LNCaP clone FGC (cell line): ENCODE results near the gene PI4KA.

Experiments used
- DNase-seq: peaks from one replicate; pipeline ENCODE4 v3.0.0-alpha.2; 2011; ENCODE audit warnings: low read depth
- H3K4me3 ChIP-seq: 2 replicates; pipeline ENCODE4 v1.5.1; 2011; ENCODE audit warnings: mild to moderate bottlenecking, low read depth, low read length, control low read depth
- TF ChIP-seq, protein P1 (sequence below): IDR thresholded peaks from 2 replicates; pipeline ENCODE4 v1.5.1; 2012; ENCODE audit warnings: mild to moderate bottlenecking; ENCODE audit not compliant: control insufficient read depth, insufficient read depth; ENCODE audit errors: extremely low read depth

The PI4KA gene

GRCh38 chr22:20766530-20766929 is 92.1 kb downstream of the PI4KA start:
- TF ChIP-seq, protein P1, sequence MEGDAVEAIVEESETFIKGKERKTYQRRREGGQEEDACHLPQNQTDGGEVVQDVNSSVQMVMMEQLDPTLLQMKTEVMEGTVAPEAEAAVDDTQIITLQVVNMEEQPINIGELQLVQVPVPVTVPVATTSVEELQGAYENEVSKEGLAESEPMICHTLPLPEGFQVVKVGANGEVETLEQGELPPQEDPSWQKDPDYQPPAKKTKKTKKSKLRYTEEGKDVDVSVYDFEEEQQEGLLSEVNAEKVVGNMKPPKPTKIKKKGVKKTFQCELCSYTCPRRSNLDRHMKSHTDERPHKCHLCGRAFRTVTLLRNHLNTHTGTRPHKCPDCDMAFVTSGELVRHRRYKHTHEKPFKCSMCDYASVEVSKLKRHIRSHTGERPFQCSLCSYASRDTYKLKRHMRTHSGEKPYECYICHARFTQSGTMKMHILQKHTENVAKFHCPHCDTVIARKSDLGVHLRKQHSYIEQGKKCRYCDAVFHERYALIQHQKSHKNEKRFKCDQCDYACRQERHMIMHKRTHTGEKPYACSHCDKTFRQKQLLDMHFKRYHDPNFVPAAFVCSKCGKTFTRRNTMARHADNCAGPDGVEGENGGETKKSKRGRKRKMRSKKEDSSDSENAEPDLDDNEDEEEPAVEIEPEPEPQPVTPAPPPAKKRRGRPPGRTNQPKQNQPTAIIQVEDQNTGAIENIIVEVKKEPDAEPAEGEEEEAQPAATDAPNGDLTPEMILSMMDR, result no peak
- no peak for DNase-seq
- no peak overlapping the region for H3K4me3 ChIP-seq

- no peak overlapping the region for H3K4me3 ChIP-seq
- no peak for DNase-seq
- TF ChIP-seq, protein P1, result no peak
Measured at GRCh38 chr22:20765938-20766337, 92.7 kb downstream of the PI4KA start.

DNA sequence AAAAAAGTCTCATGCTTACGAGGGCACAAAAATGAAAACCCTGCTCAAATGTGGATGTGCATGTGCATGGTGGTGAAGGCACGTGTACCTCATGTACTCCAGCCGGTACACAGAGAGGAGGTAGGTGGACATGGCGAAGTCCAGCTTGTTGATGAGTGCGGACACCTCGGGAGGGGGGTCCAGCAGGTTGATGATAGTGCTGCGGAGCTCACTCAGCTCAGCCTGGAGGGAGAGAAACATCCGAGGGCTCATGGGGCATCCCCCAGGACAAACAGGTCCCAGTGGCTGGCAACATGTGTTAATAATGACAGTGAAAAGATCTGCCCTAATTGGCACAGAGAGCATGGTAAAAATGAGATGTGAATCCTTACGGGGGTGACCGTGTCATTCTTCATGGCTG is 93.9 kb downstream of the PI4KA start:
- H3K4me3 ChIP-seq, result no peak overlapping the region
- no peak for DNase-seq
- TF ChIP-seq, protein P1, result no peak

DNA sequence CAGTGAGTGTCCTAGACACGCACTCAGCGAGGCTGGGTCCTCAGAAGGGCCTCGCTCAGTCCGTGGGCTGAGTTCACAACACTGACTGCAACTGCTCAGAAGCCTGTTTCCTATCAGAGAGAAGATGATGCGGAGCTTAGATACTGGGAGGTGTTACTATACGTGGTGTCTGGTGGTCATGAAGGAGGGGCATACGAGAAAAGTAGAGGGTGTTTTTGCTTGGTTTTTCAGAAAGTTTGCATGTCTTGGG is 94.2 kb downstream of the PI4KA start:
- TF ChIP-seq, protein P1, result no peak
- no peak overlapping the region for H3K4me3 ChIP-seq
- DNase-seq, result no peak

DNA sequence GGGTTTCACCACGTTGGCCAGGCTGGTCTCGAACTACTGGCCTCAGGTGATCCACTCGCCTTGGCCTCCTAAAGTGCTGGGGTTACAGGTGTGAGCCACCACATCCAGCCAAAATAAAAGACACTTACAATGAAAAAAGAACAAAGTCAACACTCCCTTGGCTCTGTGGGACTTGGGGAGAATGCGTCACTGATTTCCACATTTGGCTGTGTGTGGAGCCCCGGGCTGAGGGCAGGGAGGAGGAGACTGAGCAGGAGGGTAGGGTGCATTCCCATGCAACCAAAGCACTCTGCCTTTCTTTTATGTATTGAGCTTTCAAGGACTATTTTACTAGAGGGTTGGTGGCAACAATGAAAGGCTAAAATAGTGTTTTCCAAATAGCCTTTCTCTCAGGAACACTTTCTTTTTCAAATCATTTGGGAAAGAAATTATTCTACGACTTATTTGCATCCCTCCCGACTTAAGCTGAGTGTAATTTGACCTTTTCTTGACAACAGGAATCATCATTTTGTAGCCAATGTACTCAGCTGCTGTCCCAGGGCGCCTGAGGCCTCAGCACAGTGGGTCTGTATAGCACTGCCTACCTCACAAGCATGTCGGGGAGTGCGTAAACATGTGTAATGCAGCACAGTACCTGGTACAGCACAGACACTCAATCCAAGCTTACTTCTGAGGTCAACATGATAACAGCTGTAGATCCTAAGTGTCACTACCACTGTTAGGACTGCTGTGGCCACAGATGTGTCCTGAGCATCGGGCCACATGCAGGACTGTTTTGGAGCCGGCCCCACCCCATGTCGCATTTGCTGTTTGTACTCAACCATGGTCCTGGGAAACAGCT is 94.8 kb downstream of the PI4KA start:
- TF ChIP-seq, protein P1, result no peak
- no peak overlapping the region for H3K4me3 ChIP-seq
- DNase-seq, result no peak

DNA sequence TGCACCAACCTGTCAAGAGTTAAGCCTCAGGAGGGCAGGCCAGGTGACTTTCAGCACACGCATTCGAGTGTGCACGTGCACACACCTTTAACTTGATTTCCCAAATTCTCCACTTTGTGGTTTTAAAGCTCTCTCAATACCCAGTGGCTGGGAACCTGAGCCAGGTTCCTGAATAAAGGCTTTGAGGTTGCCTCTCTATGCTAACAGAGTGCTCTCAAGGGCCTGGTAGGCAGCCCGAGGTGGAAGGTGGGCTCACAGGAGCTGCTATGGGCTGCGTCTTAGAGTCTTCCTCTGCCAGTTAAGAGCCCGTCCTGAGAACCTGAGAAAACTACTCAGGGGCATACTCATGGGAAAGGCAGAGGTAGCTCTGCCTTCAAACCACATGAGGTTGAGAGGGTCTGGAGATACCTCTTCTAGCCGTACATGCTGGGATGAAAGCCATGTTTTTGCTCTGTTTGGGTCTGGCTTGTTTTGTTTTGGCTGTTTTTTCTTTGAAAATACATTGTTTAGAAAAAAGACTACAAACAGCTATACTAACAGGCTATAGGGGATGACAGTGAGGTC is 96.3 kb downstream of the PI4KA start:
- H3K4me3 ChIP-seq, result no peak overlapping the region
- DNase-seq, result no peak
- TF ChIP-seq, protein P1, result no peak

GRCh38 chr22:20761536-20761935 is 97.1 kb downstream of the PI4KA start:
- no peak overlapping the region for H3K4me3 ChIP-seq
- DNase-seq, result no peak
- TF ChIP-seq, protein P1, result no peak
